HG02623 (cell line): ENCODE data around the gene TLE6.
"Not testable (repeated sequence)": the region's sequence is repeated elsewhere in the genome, so short reads cannot be mapped to it uniquely, and the experiment has no call there.

ENCODE experiments used
- ATAC-seq: cut with Tn5 transposase; IDR thresholded peaks from one replicate; pipeline ENCODE4 v1.9.1; 2021; ENCODE audit warnings: moderate library complexity; ENCODE audit not compliant: unreplicated experiment

TLE6 gene

GRCh38 chr19:3001235-3001800 is 24.0 kb downstream of the TLE6 start:
- ATAC-seq, result no peak

GRCh38 chr19:3003046-3003445 is 25.7 kb downstream of the TLE6 start:
- ATAC-seq, result no peak

DNA sequence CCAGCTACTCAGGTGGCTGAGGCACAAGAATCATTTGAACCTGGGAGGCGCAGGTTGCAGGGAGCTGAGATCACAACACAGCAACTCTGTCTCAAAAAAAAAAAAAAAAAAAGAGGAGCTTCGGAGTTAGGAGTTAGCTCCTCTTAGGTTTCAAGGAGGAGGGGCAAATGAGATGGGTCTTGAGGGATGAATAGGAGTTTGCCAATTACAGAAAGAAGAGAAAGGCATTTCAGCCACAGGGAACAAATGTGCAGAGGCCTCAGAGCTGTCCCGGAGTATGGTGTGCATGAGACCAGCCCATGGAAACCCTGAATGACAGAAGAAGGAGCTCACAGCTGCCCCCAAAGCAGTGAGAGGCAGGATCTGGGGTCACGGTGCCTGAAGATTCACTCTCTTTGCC is 27.2 kb downstream of the TLE6 start:
- no peak for ATAC-seq

- no peak for ATAC-seq
Measured at GRCh38 chr19:3005345-3005744, 28.0 kb downstream of the TLE6 start.

DNA sequence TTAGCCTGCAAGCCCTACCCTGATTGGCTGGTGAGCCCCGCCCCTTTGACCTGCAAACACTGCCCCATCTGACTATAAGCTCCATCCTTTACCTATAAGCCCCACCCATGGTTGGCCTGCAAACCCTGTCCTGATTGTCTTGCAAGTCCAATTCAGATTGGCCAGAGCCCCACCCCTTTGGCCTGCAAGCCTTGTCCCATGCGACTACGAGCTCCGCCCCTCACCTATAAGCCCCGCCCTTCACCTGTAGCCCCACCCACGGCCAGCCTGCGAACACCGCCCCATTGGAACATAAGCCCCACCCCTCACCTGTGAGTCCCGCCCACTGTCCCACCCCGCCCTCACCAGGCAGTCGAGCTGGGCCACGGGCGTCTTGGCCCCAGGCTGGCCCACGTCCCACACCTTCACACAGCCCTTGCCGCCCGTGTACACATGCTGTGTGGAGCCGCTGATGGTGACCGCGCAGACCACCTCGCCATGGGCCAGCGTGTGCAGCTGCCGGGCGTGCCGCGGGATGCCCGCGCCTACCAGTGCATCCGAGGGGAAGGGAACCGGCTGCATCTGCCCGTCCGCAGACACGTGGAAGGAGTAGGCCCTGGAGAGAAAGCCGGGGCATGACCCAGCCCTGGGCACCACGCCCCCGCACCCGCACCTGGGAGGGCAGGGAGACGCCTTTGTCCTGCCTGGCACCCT is 28.9 kb downstream of the TLE6 start:
- ATAC-seq, result no peak

DNA sequence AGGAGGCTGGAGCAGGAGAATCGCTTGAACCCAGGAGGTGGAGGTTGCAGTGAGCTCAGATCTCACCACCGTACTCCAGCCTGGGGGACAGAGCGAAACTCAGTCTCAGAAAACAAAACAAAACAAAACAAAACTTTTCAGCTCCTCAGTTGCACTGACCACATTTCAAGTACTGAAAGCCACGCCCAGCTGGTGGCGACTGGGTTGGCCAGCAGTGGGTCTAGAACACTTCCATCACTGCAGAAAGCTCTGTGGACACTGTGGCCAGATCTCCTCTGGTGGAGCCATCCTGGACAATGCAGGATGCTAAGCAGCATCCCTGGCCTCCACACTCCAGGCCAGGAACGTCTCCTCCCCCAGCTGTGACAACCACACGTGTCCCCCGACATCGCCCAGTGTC is 30.6 kb downstream of the TLE6 start:
- no peak for ATAC-seq

DNA sequence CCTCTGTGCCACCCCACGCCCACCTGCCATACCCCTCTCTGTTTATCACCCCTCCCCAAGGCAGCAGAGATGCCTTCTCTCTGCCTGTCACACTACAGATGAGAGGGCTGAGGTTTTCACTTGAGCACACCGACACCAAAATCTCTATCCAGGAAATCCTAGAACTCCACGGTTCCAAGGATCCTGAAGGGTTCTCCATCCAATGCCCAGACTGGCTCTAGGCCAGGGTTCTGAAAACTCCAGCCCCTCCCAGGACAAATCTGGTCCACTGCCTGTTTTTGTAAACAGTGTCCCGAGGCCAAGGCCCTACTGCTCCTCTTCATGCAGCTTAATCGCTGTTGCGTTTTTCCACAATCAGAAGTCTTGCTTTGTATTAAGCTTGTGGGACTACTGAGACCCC is 31.6 kb downstream of the TLE6 start:
- ATAC-seq, result no peak

- ATAC-seq, result no peak
Measured at GRCh38 chr19:3010871-3011270, 33.5 kb downstream of the TLE6 start.

- ATAC-seq, result not testable (repeated sequence)
Measured at GRCh38 chr19:3012059-3012458, 34.7 kb downstream of the TLE6 start.

GRCh38 chr19:3012621-3013262 is 35.4 kb downstream of the TLE6 start:
- no peak for ATAC-seq

DNA sequence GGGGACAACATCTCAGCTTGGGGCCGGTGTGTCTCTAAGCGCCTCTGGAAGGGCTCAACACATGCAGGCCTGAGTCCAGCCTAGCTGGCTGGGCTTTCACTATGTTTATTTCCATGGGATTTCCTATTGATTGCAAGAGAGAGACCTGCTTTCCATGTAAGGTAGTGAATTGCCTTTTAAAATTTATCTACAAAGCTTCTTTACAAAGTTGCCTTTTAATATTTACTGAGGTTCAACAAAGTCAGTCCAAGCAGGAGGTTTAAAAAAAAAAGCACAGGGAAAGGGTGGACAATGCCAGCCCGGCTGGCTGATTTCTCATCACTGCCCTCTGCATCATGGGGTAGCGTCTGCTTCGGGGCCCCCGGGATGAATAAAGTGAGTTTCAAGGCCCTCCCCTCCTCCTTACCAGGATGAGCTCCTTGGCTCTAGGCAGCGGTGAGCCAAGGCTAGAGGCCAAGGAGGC is 35.9 kb downstream of the TLE6 start:
- no peak for ATAC-seq

GRCh38 chr19:3014135-3014534 is 36.8 kb downstream of the TLE6 start:
- ATAC-seq, result no peak

DNA sequence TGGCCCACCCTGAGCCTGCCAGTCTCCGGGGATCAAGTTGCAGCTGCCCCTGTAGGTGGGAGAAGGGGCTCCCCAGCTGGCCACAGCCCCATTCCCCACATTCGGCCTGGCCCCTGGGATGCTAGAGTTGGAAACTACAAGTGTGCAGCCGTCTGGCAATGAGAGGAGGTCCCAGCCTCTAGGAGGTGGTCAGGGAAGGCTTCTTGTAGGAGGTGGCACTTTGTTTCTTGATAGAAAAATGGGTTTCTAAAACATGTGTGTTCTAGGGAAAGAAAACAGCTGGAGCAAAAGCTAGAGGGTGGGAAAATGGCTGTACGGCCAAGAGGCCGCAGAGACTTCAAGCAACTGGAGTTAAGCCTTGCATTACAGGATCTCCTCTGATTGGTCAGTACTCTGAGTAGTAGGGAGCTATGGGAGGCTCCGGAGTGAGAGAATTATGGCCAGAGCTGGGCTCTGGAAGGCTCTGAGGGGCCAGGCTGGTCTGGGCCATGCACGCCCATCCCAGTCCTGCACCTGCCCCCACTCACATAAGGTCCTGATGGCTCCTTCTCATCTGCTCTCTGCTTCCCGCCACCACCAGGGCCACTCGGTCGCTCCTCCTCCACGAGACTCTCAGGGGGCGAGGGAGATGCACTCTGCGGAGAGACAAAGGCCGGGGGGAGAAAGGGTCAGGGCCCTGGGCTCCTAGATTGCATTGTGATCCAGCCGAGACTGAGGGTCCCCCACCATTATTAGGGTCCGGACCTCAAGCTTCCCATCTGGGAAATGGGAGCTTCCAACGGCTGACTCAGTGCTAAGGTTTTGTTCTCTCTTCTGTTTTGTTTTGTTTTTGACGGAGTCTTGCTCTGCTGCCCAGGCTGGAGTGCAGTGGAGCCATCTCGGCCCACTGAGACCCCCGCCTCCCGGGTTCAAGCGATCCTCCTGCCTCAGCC is 38.0 kb downstream of the TLE6 start:
- no peak for ATAC-seq

- ATAC-seq, result no peak
Measured at GRCh38 chr19:3017923-3018322, 40.6 kb downstream of the TLE6 start.

GRCh38 chr19:3019211-3019854 is 42.0 kb downstream of the TLE6 start:
- ATAC-seq, result no peak

- no peak for ATAC-seq
Measured at GRCh38 chr19:3020321-3020960, 43.1 kb downstream of the TLE6 start.

DNA sequence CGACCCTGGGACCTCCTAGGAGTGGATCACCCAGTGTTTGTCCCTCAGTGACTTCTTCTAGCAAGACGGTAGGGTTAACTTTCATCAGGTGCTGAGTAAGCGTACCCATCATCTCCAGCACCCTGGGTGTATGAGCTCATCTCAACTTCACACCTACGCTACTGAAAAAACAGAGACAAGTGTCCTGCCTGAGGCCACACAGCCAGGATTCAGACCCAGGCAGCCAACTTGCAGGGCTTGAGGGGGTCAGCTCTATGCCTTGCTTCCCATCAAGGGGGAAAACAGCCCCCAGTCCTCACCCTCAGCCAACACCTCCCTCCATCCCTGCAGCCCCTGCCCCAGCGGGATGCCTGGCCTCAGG is 47.1 kb downstream of the TLE6 start:
- ATAC-seq, result no peak

- no peak for ATAC-seq
Measured at GRCh38 chr19:3024870-3025548, 47.6 kb downstream of the TLE6 start.

DNA sequence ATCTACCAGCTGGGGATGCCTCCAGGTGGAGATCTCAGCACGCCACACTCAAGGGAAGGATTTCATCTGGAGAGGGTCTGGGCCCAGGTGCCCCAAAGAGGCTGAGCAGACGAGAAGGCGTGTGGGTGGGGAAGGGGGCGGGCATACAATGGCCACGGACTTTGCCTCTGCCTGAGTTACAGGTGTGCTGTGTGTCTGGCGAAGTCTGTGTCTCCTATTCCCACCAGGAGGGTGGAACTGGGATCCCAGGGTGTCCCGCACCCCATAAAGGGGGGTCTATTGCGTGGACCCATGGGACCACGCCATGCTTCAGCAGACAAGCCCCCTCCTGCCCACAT is 48.2 kb downstream of the TLE6 start:
- no peak for ATAC-seq

- no peak for ATAC-seq
Measured at GRCh38 chr19:3026768-3027167, 49.4 kb downstream of the TLE6 start.
